ENCODE data around the gene PRICKLE4.

GRCh38 chr6:41822021-41822420 lies 41.4 kb downstream of the PRICKLE4 start:
- TF ChIP-seq, protein P1, sequence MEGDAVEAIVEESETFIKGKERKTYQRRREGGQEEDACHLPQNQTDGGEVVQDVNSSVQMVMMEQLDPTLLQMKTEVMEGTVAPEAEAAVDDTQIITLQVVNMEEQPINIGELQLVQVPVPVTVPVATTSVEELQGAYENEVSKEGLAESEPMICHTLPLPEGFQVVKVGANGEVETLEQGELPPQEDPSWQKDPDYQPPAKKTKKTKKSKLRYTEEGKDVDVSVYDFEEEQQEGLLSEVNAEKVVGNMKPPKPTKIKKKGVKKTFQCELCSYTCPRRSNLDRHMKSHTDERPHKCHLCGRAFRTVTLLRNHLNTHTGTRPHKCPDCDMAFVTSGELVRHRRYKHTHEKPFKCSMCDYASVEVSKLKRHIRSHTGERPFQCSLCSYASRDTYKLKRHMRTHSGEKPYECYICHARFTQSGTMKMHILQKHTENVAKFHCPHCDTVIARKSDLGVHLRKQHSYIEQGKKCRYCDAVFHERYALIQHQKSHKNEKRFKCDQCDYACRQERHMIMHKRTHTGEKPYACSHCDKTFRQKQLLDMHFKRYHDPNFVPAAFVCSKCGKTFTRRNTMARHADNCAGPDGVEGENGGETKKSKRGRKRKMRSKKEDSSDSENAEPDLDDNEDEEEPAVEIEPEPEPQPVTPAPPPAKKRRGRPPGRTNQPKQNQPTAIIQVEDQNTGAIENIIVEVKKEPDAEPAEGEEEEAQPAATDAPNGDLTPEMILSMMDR (IDR thresholded peaks at IDR 0.05): no peak
- TF ChIP-seq POLR2AphosphoS5 (IDR thresholded peaks at IDR 0.05; ENCODE audit: low read depth, low read length): no peak

Data from Panc1 (cell line).